Pancreas (tissue), 10 donors: ENCODE measurements around the gene DNAH12. TPM values are rescaled to one million over a fixed set of nuclear protein-coding genes. Genes with fewer than 3 reads are reported as not detected.
A peak's percentile ranks its signal among the peaks of the same experiment; 100 is the strongest.

ENCODE experiments used
- ATAC-seq, 4 donors: fragments of 200-7000 bp; cut with Tn5 transposase; one replicate each; pipeline versions ENCODE4 v1.8.0 to v1.9.1; 2020; ENCODE audit warnings: mild to moderate bottlenecking in 4 of 4, moderate library complexity in 4 of 4
- DNase-seq, 6 donors: peaks; one replicate each; pipeline ENCODE4 v3.0.0-alpha.2; 2020
- FAIRE-seq: peaks from 2 replicates; lab custom pipeline; 2012; peaks lifted over from hg19 to GRCh38; lab: Jason Lieb, UNC
- H3K27ac ChIP-seq, 4 donors: fragments of 200-600 bp; sonication (generic); 1 replicate in 3 of 4; 2 replicates in 1 of 4; pipeline versions ENCODE4 v1.5.0 to v1.8.0; 2020
- H3K27me3 ChIP-seq, 4 donors: fragments of 200-600 bp; one replicate each; pipeline ENCODE4 v1.8.0; 2021
- H3K36me3 ChIP-seq, 3 donors: fragments of 200-600 bp; sonication (generic) in 1 of 3; one replicate each; pipeline versions ENCODE4 v1.5.0 to v1.8.0; 2020 to 2021
- H3K4me1 ChIP-seq, 3 donors: fragments of 200-600 bp; one replicate each; pipeline ENCODE4 v1.8.0; 2021
- H3K4me3 ChIP-seq, 4 donors: fragments of 200-600 bp; sonication (generic) in 2 of 4; one replicate each; pipeline versions ENCODE4 v1.5.0 to v1.8.0; 2020 to 2021
- H3K9me3 ChIP-seq, 4 donors: fragments of 200-600 bp; one replicate each; pipeline ENCODE4 v1.8.0; 2021
- CTCF ChIP-seq, 4 donors: fragments of 200-600 bp; sonication (generic) in 3 of 4; IDR thresholded peaks; one replicate each; pipeline versions ENCODE4 v1.5.0 to v1.8.0; 2021; ENCODE audit warnings: antibody characterized with exemption in 4 of 4
- WGBS, 2 donors: extraction: QIAGEN DNeasy Blood & Tissue Kit; methylation state at CpG; one replicate each; pipeline ENCODE4 v1.1.7; 2013; 5-methylcytosine and 5-hydroxymethylcytosine counted together
- intact Hi-C, 3 donors: fragments of 100-400 bp; cut with DNase I; formaldehyde crosslinking; loops; one replicate each; pipeline versions ENCODE4 v1.11.1 to v1.14.2; 2022
- polyA plus RNA-seq, 2 donors: library from polyadenylated mRNA; stranded (reverse); fragments of 200-250 nt; gene quantifications; one replicate each; pipeline ENCODE4 v1.2.3, GENCODE V29; 2013
- total RNA-seq, 6 donors: library from RNA; stranded (reverse); fragmentation: NEBNext Ultra II Directional in 4 of 6; extraction: Animal tissue kit (Norgen Biotek cat#: 25700) in 4 of 6; gene quantifications; one replicate each; pipeline versions ENCODE4 v1.2.1 to v1.2.4, GENCODE V29; 2021 to 2023
- donor health status: healthy with polysubstance abuse.
- donor health status: DM: no; HTN: no; CAD: no; lungs with moderate emphysema.
- donor health status: DM: no; HTN: no; CAD: no.
- donor health status: control.
- donor health status: control.
- donor health status: Bipolar disorder and iron deficiency.
- donor health status: DM: yes; HTN: yes; CAD: no.
- donor health status: DM: no; HTN: no; CAD: no.
- donor health status: DM: no; HTN: no; CAD: no.
- donor health status: DM: yes; HTN: yes; CAD: no.

The DNAH12 gene
- total and polyA plus RNA-seq, 8 donors: 0.38 to 6.1 (median 0.90) TPM

- Histone ChIP-seq H3K4me1 (no peaks in the 10 kb centered on the region), H3K27ac (no peak overlapping the region), H3K27me3 (no peaks in the 10 kb centered on the region), H3K36me3 (no peaks in the 10 kb centered on the region), H3K9me3 (no peaks in the 10 kb centered on the region), H3K4me3 (no peak overlapping the region)
- FAIRE-seq (no peak), ATAC-seq (no peak), DNase-seq (no peak)
- no peak for TF ChIP-seq CTCF (IDR thresholded peaks at IDR 0.05)
- WGBS, 2 donors: 70 to 81% methylated on average over 5 of the region's 5 CpGs
- intact Hi-C loops: no loop called here
Observed at GRCh38 chr3:57402675-57403074, 141.5 kb downstream of the DNAH12 start.

GRCh38 chr3:57397175-57398026 lies 146.7 kb downstream of the DNAH12 start:
- Histone ChIP-seq H3K4me1 (no peaks in the 10 kb centered on the region), H3K27ac (no peak overlapping the region), H3K36me3 (no peaks in the 10 kb centered on the region), H3K4me3 (no peak overlapping the region), H3K27me3 (no peaks in the 10 kb centered on the region), H3K9me3 (no peaks in the 10 kb centered on the region)
- peak; percentile 92 to 98 (median 96) for ATAC-seq
- DNase-seq: peak in 4 of 6 donors; percentile 25 to 65 (median 40)
- WGBS, 2 donors: 24 to 26% methylated on average over 3 of the region's 3 CpGs
- peak; percentile 59 to 79 (median 64) for TF ChIP-seq CTCF (IDR thresholded peaks at IDR 0.05)
- intact Hi-C loops: no loop called here
- no peak for FAIRE-seq

GRCh38 chr3:57393977-57394376 lies 150.2 kb downstream of the DNAH12 start:
- H3K27me3 ChIP-seq: no peaks in the 10 kb centered on the region
- DNase-seq: no peak
- H3K27ac ChIP-seq: no peak overlapping the region
- FAIRE-seq: no peak
- TF ChIP-seq CTCF (IDR thresholded peaks at IDR 0.05): no peak
- H3K9me3 ChIP-seq: no peaks in the 10 kb centered on the region
- no peak for ATAC-seq
- no peaks in the 10 kb centered on the region for H3K36me3 ChIP-seq
- no peak overlapping the region for H3K4me3 ChIP-seq
- no peaks in the 10 kb centered on the region for H3K4me1 ChIP-seq
- intact Hi-C loops: no loop called here
- WGBS, 2 donors: 55 to 64% methylated on average over 3 of the region's 3 CpGs

- ATAC-seq (no peak), DNase-seq (no peak), FAIRE-seq (no peak)
- TF ChIP-seq CTCF (IDR thresholded peaks at IDR 0.05): no peak
- WGBS, 2 donors: 61 to 64% methylated on average over 5 of the region's 5 CpGs
- Histone ChIP-seq H3K4me1 (no peaks in the 10 kb centered on the region), H3K4me3 (no peak overlapping the region), H3K27me3 (no peaks in the 10 kb centered on the region), H3K9me3 (no peaks in the 10 kb centered on the region), H3K27ac (no peak overlapping the region), H3K36me3 (no peaks in the 10 kb centered on the region)
- intact Hi-C loops: no loop called here
Observed at GRCh38 chr3:57391767-57392166, 152.4 kb downstream of the DNAH12 start.

- Histone ChIP-seq H3K9me3 (no peaks in the 10 kb centered on the region), H3K27me3 (no peaks in the 10 kb centered on the region), H3K27ac (no peak overlapping the region), H3K36me3 (no peaks in the 10 kb centered on the region), H3K4me1 (peaks cover 0 to 6% (median 0%) of the 10 kb centered on the region in 3 donors), H3K4me3 (no peak overlapping the region)
- no peak for FAIRE-seq
- intact Hi-C loops: no loop called here
- WGBS, 2 donors: 81 to 88% methylated on average over 2 of the region's 2 CpGs
- no peak for TF ChIP-seq CTCF (IDR thresholded peaks at IDR 0.05)
- ATAC-seq: no peak
- DNase-seq: no peak
Observed at GRCh38 chr3:57389271-57389670, 154.9 kb downstream of the DNAH12 start.
